Urinary bladder (tissue), 4 donors: ENCODE data around the gene SAT1. TPM values are rescaled to one million over a fixed set of nuclear protein-coding genes. Genes with fewer than 3 reads are reported as not detected.

Source experiments
- DNase-seq: peaks from one replicate; pipeline ENCODE4 v3.0.0-alpha.2; 2015; ENCODE audit errors: extremely low spot score
- H3K27ac ChIP-seq: one replicate; pipeline ENCODE4 v1.5.1; 2013; ENCODE audit warnings: low read depth, mild to moderate bottlenecking, moderate library complexity
- H3K36me3 ChIP-seq: one replicate; pipeline ENCODE4 v1.6.1; 2013; ENCODE audit warnings: mild to moderate bottlenecking, moderate library complexity; ENCODE audit not compliant: insufficient read depth
- H3K4me1 ChIP-seq: one replicate; pipeline ENCODE4 v1.6.1; 2013; ENCODE audit warnings: mild to moderate bottlenecking, moderate library complexity; ENCODE audit not compliant: insufficient read depth
- H3K4me3 ChIP-seq: one replicate; pipeline ENCODE4 v1.5.1; 2013; ENCODE audit warnings: low read depth, low read length
- WGBS: extraction: QIAGEN DNeasy Blood & Tissue Kit; methylation state at CpG from one replicate; pipeline ENCODE4 v1.1.7; 2013; 5-methylcytosine and 5-hydroxymethylcytosine counted together
- polyA plus RNA-seq: library from polyadenylated mRNA; stranded (reverse); fragments of 200-250 nt; gene quantifications from one replicate; pipeline ENCODE4 v1.2.3, GENCODE V29; 2013
- small RNA-seq: library from RNA; depleted of rRNA; stranded (forward); fragments of <200 nt; gene quantifications from one replicate; pipeline ENCODE3, GENCODE V24; 2014
- total RNA-seq: library from RNA; depleted of rRNA; stranded (reverse); fragments of >200 nt; gene quantifications from one replicate; pipeline ENCODE4 v1.2.3, GENCODE V29; 2014
- donor health status: healthy with polysubstance abuse.
- donor health status: healthy.

Gene SAT1
- total and polyA plus RNA-seq, 2 donors = 130 to 216 TPM

- no peak overlapping the region for H3K27ac ChIP-seq
- H3K4me1 ChIP-seq = no peaks in the 10 kb centered on the region
- no peak for DNase-seq
- no peak overlapping the region for H3K4me3 ChIP-seq
- H3K36me3 ChIP-seq = no peaks in the 10 kb centered on the region
Measured at GRCh38 chrX:23825675-23826074, 42.7 kb downstream of the SAT1 start.

- DNase-seq = no peak
- 88% methylated on average over 3 of the region's 3 CpGs for WGBS
Measured at GRCh38 chrX:23826216-23826615, 43.2 kb downstream of the SAT1 start.

GRCh38 chrX:23826653-23827052 is 43.7 kb downstream of the SAT1 start:
- H3K4me1 ChIP-seq = no peaks in the 10 kb centered on the region
- H3K36me3 ChIP-seq = no peaks in the 10 kb centered on the region
- H3K4me3 ChIP-seq = no peak overlapping the region
- no peak overlapping the region for H3K27ac ChIP-seq
- no peak for DNase-seq

More at GRCh38 chrX:23826216-23826615, 43.2 kb downstream of the SAT1 start:
- Histone ChIP-seq H3K4me3 (no peak overlapping the region), H3K27ac (no peak overlapping the region), H3K36me3 (no peaks in the 10 kb centered on the region), H3K4me1 (no peaks in the 10 kb centered on the region)

- WGBS = 86% methylated on average over 5 of the region's 5 CpGs
- Histone ChIP-seq H3K27ac (no peak overlapping the region), H3K4me3 (no peak overlapping the region), H3K4me1 (no peaks in the 10 kb centered on the region), H3K36me3 (no peaks in the 10 kb centered on the region)
- no peak for DNase-seq
Measured at GRCh38 chrX:23828881-23829280, 45.9 kb downstream of the SAT1 start.

- Histone ChIP-seq H3K4me1 (no peaks in the 10 kb centered on the region), H3K4me3 (no peak overlapping the region), H3K36me3 (no peaks in the 10 kb centered on the region), H3K27ac (no peak overlapping the region)
- WGBS = 89% methylated on average over 1 of the region's 1 CpG
- DNase-seq = no peak
Measured at GRCh38 chrX:23832721-23833120, 49.7 kb downstream of the SAT1 start.

Small RNAs within 50 kb of the gene (small RNA-seq; reads per million reads assigned to genes)
- not detected for gene RF00019

Other genes with a start within 250 kb of the SAT1 start
- gene PRDX4, start 115.7 kb upstream of the SAT1 start, total RNA-seq = 206 TPM
- 85.4 TPM for gene PRDX4, start 115.7 kb upstream of the SAT1 start, polyA plus RNA-seq
- gene ACOT9, start 39.9 kb upstream of the SAT1 start, total RNA-seq = 63.9 TPM
- gene ACOT9, start 39.9 kb upstream of the SAT1 start, polyA plus RNA-seq = 27.1 TPM
- gene APOO, start 124.8 kb downstream of the SAT1 start, total RNA-seq = 10.6 TPM
- gene APOO, start 124.8 kb downstream of the SAT1 start, polyA plus RNA-seq = 10.9 TPM
- gene CXorf58, start 124.8 kb downstream of the SAT1 start, total RNA-seq = not detected
- gene CXorf58, start 124.8 kb downstream of the SAT1 start, polyA plus RNA-seq = 0.09 TPM
- gene KLHL15, start 244.0 kb downstream of the SAT1 start, total RNA-seq = 29.0 TPM
- gene KLHL15, start 244.0 kb downstream of the SAT1 start, polyA plus RNA-seq = 5.3 TPM